NB4 (cell line): ENCODE data around the gene LRRIQ3.

Source experiments
- MYC ChIP-seq: IDR thresholded peaks from 2 replicates; pipeline ENCODE4 v1.6.1; 2011; ENCODE audit warnings: low read depth, low read length
- TF ChIP-seq, protein P1 (sequence below): IDR thresholded peaks from 2 replicates; pipeline ENCODE4 v1.6.1; 2011; ENCODE audit warnings: low read depth, low read length
- TF ChIP-seq, protein P2 (sequence below): IDR thresholded peaks from one replicate; pipeline ENCODE4 v1.5.1; 2012; ENCODE audit warnings: low read depth, low read length

DNA sequence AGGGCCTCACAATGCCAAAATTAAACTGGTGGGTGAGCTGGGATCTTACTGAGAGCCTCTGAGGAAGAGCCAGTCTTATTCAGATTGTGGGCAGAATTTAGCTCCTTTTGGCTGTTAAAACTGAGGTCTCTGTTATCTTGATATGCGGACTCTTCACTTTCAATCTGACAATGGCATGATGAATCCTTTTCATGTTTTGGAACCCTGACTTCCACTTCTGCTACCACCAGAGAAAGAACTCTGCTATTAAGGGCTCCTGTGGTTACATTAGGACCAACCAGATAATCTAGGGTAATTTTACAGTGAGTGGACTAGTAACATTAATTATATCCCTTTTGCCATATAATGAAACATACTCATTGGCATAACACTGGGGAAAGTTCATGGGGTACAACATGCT, 219.0 kb downstream of the LRRIQ3 start:
- TF ChIP-seq, protein P1, sequence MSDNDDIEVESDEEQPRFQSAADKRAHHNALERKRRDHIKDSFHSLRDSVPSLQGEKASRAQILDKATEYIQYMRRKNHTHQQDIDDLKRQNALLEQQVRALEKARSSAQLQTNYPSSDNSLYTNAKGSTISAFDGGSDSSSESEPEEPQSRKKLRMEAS = no peak
- TF ChIP-seq, protein P2, sequence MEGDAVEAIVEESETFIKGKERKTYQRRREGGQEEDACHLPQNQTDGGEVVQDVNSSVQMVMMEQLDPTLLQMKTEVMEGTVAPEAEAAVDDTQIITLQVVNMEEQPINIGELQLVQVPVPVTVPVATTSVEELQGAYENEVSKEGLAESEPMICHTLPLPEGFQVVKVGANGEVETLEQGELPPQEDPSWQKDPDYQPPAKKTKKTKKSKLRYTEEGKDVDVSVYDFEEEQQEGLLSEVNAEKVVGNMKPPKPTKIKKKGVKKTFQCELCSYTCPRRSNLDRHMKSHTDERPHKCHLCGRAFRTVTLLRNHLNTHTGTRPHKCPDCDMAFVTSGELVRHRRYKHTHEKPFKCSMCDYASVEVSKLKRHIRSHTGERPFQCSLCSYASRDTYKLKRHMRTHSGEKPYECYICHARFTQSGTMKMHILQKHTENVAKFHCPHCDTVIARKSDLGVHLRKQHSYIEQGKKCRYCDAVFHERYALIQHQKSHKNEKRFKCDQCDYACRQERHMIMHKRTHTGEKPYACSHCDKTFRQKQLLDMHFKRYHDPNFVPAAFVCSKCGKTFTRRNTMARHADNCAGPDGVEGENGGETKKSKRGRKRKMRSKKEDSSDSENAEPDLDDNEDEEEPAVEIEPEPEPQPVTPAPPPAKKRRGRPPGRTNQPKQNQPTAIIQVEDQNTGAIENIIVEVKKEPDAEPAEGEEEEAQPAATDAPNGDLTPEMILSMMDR = no peak
- TF ChIP-seq MYC = no peak
